Astrocyte (in vitro differentiated cells and primary cell): ENCODE data around the gene IGF2R. TPM values are rescaled to one million over a fixed set of nuclear protein-coding genes. Genes with fewer than 3 reads are reported as not detected.

Source experiments
- DNase-seq: peaks from one replicate; pipeline ENCODE4 v3.0.0-alpha.2; 2010; ENCODE audit warnings: low read depth
- FAIRE-seq: peaks from 2 replicates; lab custom pipeline; 2011; peaks lifted over from hg19 to GRCh38; lab: Jason Lieb, UNC
- H2AFZ ChIP-seq: 2 replicates; pipeline ENCODE4 v1.6.0; 2012; ENCODE audit warnings: low read depth, low read length, inconsistent platforms
- H3K27ac ChIP-seq: 2 replicates; pipeline ENCODE4 v1.5.1; 2011; ENCODE audit warnings: low read depth, low read length, inconsistent platforms
- H3K27me3 ChIP-seq: 2 replicates; pipeline ENCODE4 v1.6.0; 2011; ENCODE audit warnings: low read length, inconsistent platforms; ENCODE audit not compliant: insufficient read depth
- H3K36me3 ChIP-seq: 2 replicates; pipeline ENCODE4 v1.5.1; 2011; ENCODE audit warnings: low read length, inconsistent platforms; ENCODE audit not compliant: insufficient read depth
- H3K4me1 ChIP-seq: 2 replicates; pipeline ENCODE4 v1.5.1; 2011; ENCODE audit warnings: low read length, inconsistent platforms; ENCODE audit not compliant: insufficient read depth
- H3K4me2 ChIP-seq: 2 replicates; pipeline ENCODE4 v1.6.0; 2012; ENCODE audit warnings: low read length, inconsistent platforms
- H3K4me3 ChIP-seq: 2 replicates; pipeline ENCODE4 v1.5.1; 2011; ENCODE audit warnings: low read depth, mild to moderate bottlenecking, low read length, inconsistent platforms; ENCODE audit not compliant: insufficient read depth
- H3K79me2 ChIP-seq: 2 replicates; pipeline ENCODE4 v1.6.0; 2012; ENCODE audit warnings: mild to moderate bottlenecking, low read length, inconsistent platforms; ENCODE audit not compliant: insufficient read depth
- H3K9ac ChIP-seq: 2 replicates; pipeline ENCODE4 v1.6.0; 2012; ENCODE audit warnings: mild to moderate bottlenecking, low read length, inconsistent platforms
- H3K9me3 ChIP-seq: 2 replicates; pipeline ENCODE4 v1.5.1; 2012; ENCODE audit warnings: low read depth, mild to moderate bottlenecking, low read length, inconsistent platforms; ENCODE audit not compliant: insufficient read depth
- H4K20me1 ChIP-seq: 2 replicates; pipeline ENCODE4 v1.6.0; 2012; ENCODE audit warnings: low read length, inconsistent platforms; ENCODE audit not compliant: insufficient read depth
- H3K27ac Mint-ChIP-seq: one replicate; pipeline ENCODE4 v1.8.0; 2021; ENCODE audit warnings: mild to moderate bottlenecking, mixed read lengths; ENCODE audit not compliant: unreplicated experiment
- H3K27me3 Mint-ChIP-seq: one replicate; pipeline ENCODE4 v1.8.0; 2021; ENCODE audit warnings: low read depth, mixed read lengths; ENCODE audit not compliant: unreplicated experiment
- H3K36me3 Mint-ChIP-seq: one replicate; pipeline ENCODE4 v1.8.0; 2021; ENCODE audit warnings: low read depth, mixed read lengths; ENCODE audit not compliant: unreplicated experiment
- H3K4me1 Mint-ChIP-seq: one replicate; pipeline ENCODE4 v1.8.0; 2021; ENCODE audit warnings: low read depth, mixed read lengths; ENCODE audit not compliant: unreplicated experiment
- H3K4me3 Mint-ChIP-seq: one replicate; pipeline ENCODE4 v1.8.0; 2021; ENCODE audit warnings: mild to moderate bottlenecking, moderate library complexity, mixed read lengths; ENCODE audit not compliant: unreplicated experiment
- H3K9me3 Mint-ChIP-seq: one replicate; pipeline ENCODE4 v1.8.0; 2021; ENCODE audit warnings: mild to moderate bottlenecking, mixed read lengths; ENCODE audit not compliant: unreplicated experiment
- CTCF ChIP-seq: IDR thresholded peaks from 2 replicates; pipeline ENCODE4 v1.5.1; 2011; ENCODE audit warnings: low read depth, mild to moderate bottlenecking, inconsistent platforms, low read length, moderate library complexity; ENCODE audit not compliant: insufficient read depth
- EZH2 ChIP-seq: IDR thresholded peaks from 2 replicates; pipeline ENCODE4 v1.6.1; 2012; ENCODE audit warnings: mild to moderate bottlenecking, low read length, inconsistent platforms; ENCODE audit not compliant: insufficient read depth
- total RNA-seq: library from RNA; stranded (reverse); gene quantifications from 2 replicates; pipeline ENCODE4 v1.2.1, GENCODE V29; 2021

IGF2R gene
- total RNA-seq, 1 donor from 2014 or later, result 173 TPM

- Mint-ChIP-seq H3K9me3 (peaks cover 3% of the 10 kb centered on the region), H3K27ac (no peak overlapping the region), H3K27me3 (no peaks in the 10 kb centered on the region), H3K4me3 (no peak overlapping the region), H3K4me1 (no peaks in the 10 kb centered on the region), H3K36me3 (peaks cover 30% of the 10 kb centered on the region)
- Histone ChIP-seq H3K4me2 (no peak overlapping the region), H3K36me3 (peaks cover 32% of the 10 kb centered on the region), H4K20me1 (no peaks in the 10 kb centered on the region), H3K27ac (no peak overlapping the region), H3K4me3 (no peak overlapping the region), H3K9ac (no peak overlapping the region), H2AFZ (no peak overlapping the region), H3K9me3 (no peaks in the 10 kb centered on the region), H3K4me1 (no peaks in the 10 kb centered on the region), H3K79me2 (no peaks in the 10 kb centered on the region), H3K27me3 (no peaks in the 10 kb centered on the region)
- no peak for DNase-seq
- no peak for FAIRE-seq
- TF ChIP-seq CTCF (no peak), EZH2 (no peak)
Observed at GRCh38 chr6:160102399-160102798, 133.5 kb downstream of the IGF2R start.

GRCh38 chr6:160102956-160103824, 134.3 kb downstream of the IGF2R start:
- Mint-ChIP-seq H3K9me3 (peaks cover 3% of the 10 kb centered on the region), H3K36me3 (peaks cover 35% of the 10 kb centered on the region), H3K4me3 (no peak overlapping the region), H3K4me1 (no peaks in the 10 kb centered on the region), H3K27ac (no peak overlapping the region), H3K27me3 (no peaks in the 10 kb centered on the region)
- FAIRE-seq, result no peak
- Histone ChIP-seq H3K79me2 (no peaks in the 10 kb centered on the region), H3K9ac (no peak overlapping the region), H3K27ac (no peak overlapping the region), H2AFZ (no peak overlapping the region), H3K4me1 (no peaks in the 10 kb centered on the region), H3K36me3 (peaks cover 30% of the 10 kb centered on the region), H3K4me3 (no peak overlapping the region), H3K9me3 (no peaks in the 10 kb centered on the region), H4K20me1 (no peaks in the 10 kb centered on the region), H3K4me2 (no peak overlapping the region), H3K27me3 (no peaks in the 10 kb centered on the region)
- TF ChIP-seq EZH2 (no peak), CTCF (peak; percentile 40)
- DNase-seq, result no peak

- Mint-ChIP-seq H3K36me3 (peaks cover 36% of the 10 kb centered on the region), H3K4me3 (no peak overlapping the region), H3K9me3 (peaks cover 3% of the 10 kb centered on the region), H3K27ac (no peak overlapping the region), H3K27me3 (no peaks in the 10 kb centered on the region), H3K4me1 (no peaks in the 10 kb centered on the region)
- Histone ChIP-seq H3K27ac (no peak overlapping the region), H3K79me2 (no peaks in the 10 kb centered on the region), H3K9ac (no peak overlapping the region), H3K4me3 (no peak overlapping the region), H3K27me3 (no peaks in the 10 kb centered on the region), H3K36me3 (peaks cover 27% of the 10 kb centered on the region), H3K4me1 (no peaks in the 10 kb centered on the region), H3K9me3 (no peaks in the 10 kb centered on the region), H2AFZ (no peak overlapping the region), H3K4me2 (no peak overlapping the region), H4K20me1 (no peaks in the 10 kb centered on the region)
- FAIRE-seq, result no peak
- TF ChIP-seq CTCF (no peak), EZH2 (no peak)
- DNase-seq, result no peak
Observed at GRCh38 chr6:160103825-160104100, 134.9 kb downstream of the IGF2R start.
